CD4-positive, CD25-positive, alpha-beta regulatory T cell (primary cell): ENCODE results near the gene BRCC3. TPM values are rescaled to one million over a fixed set of nuclear protein-coding genes. Genes with fewer than 3 reads are reported as not detected.
A peak's percentile ranks its signal among the peaks of the same experiment; 100 is the strongest.

ENCODE experiments used
- ATAC-seq, 2 donors: fragments of 150-1000 bp; cut with Tn5 transposase; one replicate each; pipeline ENCODE4 v1.10.0; 2021; ENCODE audit warnings: low read depth in 2 of 2, moderate number of reproducible peaks in 2 of 2, moderate library complexity in 1 of 2
- DNase-seq, 3 donors: peaks; one replicate each; pipeline versions ENCODE4 v3.0.0 to v3.0.0-alpha.2; 2012 to 2022; ENCODE audit warnings: mixed read lengths in 1 of 3
- H3K27ac ChIP-seq: one replicate; pipeline ENCODE4 v1.7.0; 2013; ENCODE audit warnings: mild to moderate bottlenecking, low read length; ENCODE audit not compliant: insufficient read depth, poor library complexity, severe bottlenecking
- H3K27me3 ChIP-seq: one replicate; pipeline ENCODE4 v1.7.0; 2013; ENCODE audit warnings: low read length; ENCODE audit not compliant: control insufficient read depth, insufficient read depth
- H3K36me3 ChIP-seq: one replicate; pipeline ENCODE4 v1.7.0; 2013; ENCODE audit warnings: mild to moderate bottlenecking, low read length, moderate library complexity; ENCODE audit not compliant: control insufficient read depth, insufficient read depth
- H3K4me1 ChIP-seq: 2 replicates; pipeline ENCODE4 v1.7.0; 2013; ENCODE audit warnings: mild to moderate bottlenecking, low read length; ENCODE audit not compliant: insufficient read depth, control insufficient read depth, poor library complexity, severe bottlenecking
- H3K4me3 ChIP-seq: one replicate; pipeline ENCODE4 v1.7.0; 2013; ENCODE audit warnings: low read depth, mild to moderate bottlenecking, low read length, moderate library complexity
- H3K9me3 ChIP-seq, 2 experiments: 1 replicate in 1 of 2; 2 replicates in 1 of 2; pipeline ENCODE4 v1.7.0; 2013; ENCODE audit warnings: low read length in 2 of 2, mild to moderate bottlenecking in 1 of 2, moderate library complexity in 1 of 2; ENCODE audit not compliant: control insufficient read depth in 2 of 2
- H3K27ac Mint-ChIP-seq, 3 donors: one replicate each; pipeline ENCODE4 v1.8.0; 2020 to 2022; ENCODE audit warnings: mild to moderate bottlenecking in 3 of 3, mixed read lengths in 3 of 3, moderate library complexity in 2 of 3
- H3K27me3 Mint-ChIP-seq: one replicate; pipeline ENCODE4 v1.8.0; 2022; ENCODE audit warnings: mild to moderate bottlenecking, mixed read lengths
- H3K36me3 Mint-ChIP-seq: one replicate; pipeline ENCODE4 v1.8.0; 2020; ENCODE audit warnings: mixed read lengths
- H3K4me1 Mint-ChIP-seq, 4 donors: one replicate each; pipeline ENCODE4 v1.8.0; 2020 to 2022; ENCODE audit warnings: mixed read lengths in 4 of 4, mild to moderate bottlenecking in 1 of 4
- H3K4me3 Mint-ChIP-seq, 4 donors: one replicate each; pipeline ENCODE4 v1.8.0; 2020 to 2022; ENCODE audit warnings: mild to moderate bottlenecking in 4 of 4, mixed read lengths in 4 of 4, moderate library complexity in 3 of 4
- H3K9me3 Mint-ChIP-seq, 7 donors: one replicate each; pipeline ENCODE4 v1.8.0; 2020 to 2022; ENCODE audit warnings: mixed read lengths in 7 of 7, mild to moderate bottlenecking in 3 of 7, moderate library complexity in 2 of 7
- polyA plus RNA-seq, 4 donors: library from polyadenylated mRNA; unstranded; fragments of 300-500 nt; fragmentation: Illumina TruSeq; gene quantifications; one replicate each; pipeline ENCODE4 v1.2.3, GENCODE V29; 2021
- total RNA-seq: library from RNA; stranded (reverse); gene quantifications from one replicate; pipeline ENCODE4 v1.2.3, GENCODE V29; 2022

BRCC3 gene
- total and polyA plus RNA-seq, 5 donors from 2014 or later: 13.7 to 26.8 (median 24.0) TPM

GRCh38 chrX:155052738-155053498 is 18.4 kb upstream of the BRCC3 start:
- Mint-ChIP-seq H3K27me3 (no peaks in the 10 kb centered on the region), H3K9me3 (no peaks in the 10 kb centered on the region), H3K36me3 (peaks cover 12% of the 10 kb centered on the region), H3K4me1 (peaks cover 0 to 28% (median 5%) of the 10 kb centered on the region in 4 donors), H3K4me3 (no peak overlapping the region), H3K27ac (peak overlapping the region in 2 of 3 donors; percentile 39 to 94)
- DNase-seq: no peak
- H3K9me3 ChIP-seq: no peaks in the 10 kb centered on the region
- H3K36me3 ChIP-seq: peaks cover 10% of the 10 kb centered on the region
- H3K27ac ChIP-seq: no peak overlapping the region
- no peak for ATAC-seq
- peaks cover 12% of the 10 kb centered on the region for H3K4me1 ChIP-seq
- H3K4me3 ChIP-seq: no peak overlapping the region
- H3K27me3 ChIP-seq: no peaks in the 10 kb centered on the region

GRCh38 chrX:155053656-155054055 is 17.7 kb upstream of the BRCC3 start:
- H3K27ac ChIP-seq: no peak overlapping the region
- H3K4me3 ChIP-seq: no peak overlapping the region
- peaks cover 0 to 27% (median 5%) of the 10 kb centered on the region in 4 donors for H3K4me1 Mint-ChIP-seq
- H3K27me3 Mint-ChIP-seq: no peaks in the 10 kb centered on the region
- no peak overlapping the region for H3K4me3 Mint-ChIP-seq
- peak overlapping the region in 2 of 3 donors; percentile 33 to 80 for H3K27ac Mint-ChIP-seq
- no peak for DNase-seq
- peaks cover 10% of the 10 kb centered on the region for H3K36me3 ChIP-seq
- no peaks in the 10 kb centered on the region for H3K9me3 Mint-ChIP-seq
- no peaks in the 10 kb centered on the region for H3K27me3 ChIP-seq
- H3K4me1 ChIP-seq: peaks cover 12% of the 10 kb centered on the region
- H3K9me3 ChIP-seq: no peaks in the 10 kb centered on the region
- peaks cover 12% of the 10 kb centered on the region for H3K36me3 Mint-ChIP-seq
- ATAC-seq: no peak

- ATAC-seq (no peak), DNase-seq (no peak)
- Mint-ChIP-seq H3K4me1 (peaks cover 0 to 21% (median 2%) of the 10 kb centered on the region in 4 donors), H3K4me3 (no peak overlapping the region), H3K27me3 (no peaks in the 10 kb centered on the region), H3K9me3 (no peaks in the 10 kb centered on the region), H3K36me3 (peaks cover 12% of the 10 kb centered on the region), H3K27ac (no peak overlapping the region)
- H3K27me3 ChIP-seq: no peaks in the 10 kb centered on the region
- H3K9me3 ChIP-seq: no peaks in the 10 kb centered on the region
- peaks cover 10% of the 10 kb centered on the region for H3K36me3 ChIP-seq
- no peak overlapping the region for H3K4me3 ChIP-seq
- H3K27ac ChIP-seq: no peak overlapping the region
- peaks cover 12% of the 10 kb centered on the region for H3K4me1 ChIP-seq
Measured at GRCh38 chrX:155054255-155054654, 17.1 kb upstream of the BRCC3 start.

- Histone ChIP-seq H3K27ac (no peak overlapping the region), H3K27me3 (no peaks in the 10 kb centered on the region), H3K36me3 (peaks cover 17% of the 10 kb centered on the region), H3K4me3 (no peak overlapping the region), H3K4me1 (peaks cover 12% of the 10 kb centered on the region), H3K9me3 (no peaks in the 10 kb centered on the region)
- H3K27me3 Mint-ChIP-seq: no peaks in the 10 kb centered on the region
- DNase-seq (no peak), ATAC-seq (no peak)
- H3K36me3 Mint-ChIP-seq: peaks cover 12% of the 10 kb centered on the region
- no peaks in the 10 kb centered on the region for H3K9me3 Mint-ChIP-seq
- H3K4me3 Mint-ChIP-seq: no peak overlapping the region
- peaks cover 0 to 18% (median 1%) of the 10 kb centered on the region in 4 donors for H3K4me1 Mint-ChIP-seq
- H3K27ac Mint-ChIP-seq: no peak overlapping the region
Measured at GRCh38 chrX:155055494-155055893, 15.8 kb upstream of the BRCC3 start.

GRCh38 chrX:155056471-155056870 is 14.8 kb upstream of the BRCC3 start:
- Histone ChIP-seq H3K27me3 (no peaks in the 10 kb centered on the region), H3K9me3 (no peaks in the 10 kb centered on the region), H3K4me3 (no peak overlapping the region), H3K4me1 (peaks cover 12% of the 10 kb centered on the region), H3K36me3 (peaks cover 18% of the 10 kb centered on the region), H3K27ac (no peak overlapping the region)
- DNase-seq (peak in 1 of 3 donors; percentile 29), ATAC-seq (peak; percentile 47 to 53)
- no peaks in the 10 kb centered on the region for H3K9me3 Mint-ChIP-seq
- peaks cover 12% of the 10 kb centered on the region for H3K36me3 Mint-ChIP-seq
- peak overlapping the region in 2 of 3 donors; percentile 36 to 83 for H3K27ac Mint-ChIP-seq
- H3K4me3 Mint-ChIP-seq: peak overlapping the region in 2 of 4 donors; percentile 28 to 54
- H3K27me3 Mint-ChIP-seq: no peaks in the 10 kb centered on the region
- peaks cover 0 to 17% (median 0%) of the 10 kb centered on the region in 4 donors for H3K4me1 Mint-ChIP-seq

GRCh38 chrX:155056877-155057792 is 14.2 kb upstream of the BRCC3 start:
- no peaks in the 10 kb centered on the region for H3K9me3 ChIP-seq
- H3K4me3 ChIP-seq: peak overlapping the region; percentile 47
- Mint-ChIP-seq H3K9me3 (no peaks in the 10 kb centered on the region), H3K4me3 (peak overlapping the region in 3 of 4 donors; percentile 54 to 69 (median 66)), H3K4me1 (peaks cover 0 to 16% (median 0%) of the 10 kb centered on the region in 4 donors), H3K27ac (peak overlapping the region; percentile 23 to 83 (median 59)), H3K36me3 (peaks cover 6% of the 10 kb centered on the region), H3K27me3 (no peaks in the 10 kb centered on the region)
- peaks cover 20% of the 10 kb centered on the region for H3K36me3 ChIP-seq
- peak; percentile 33 to 69 (median 52) for DNase-seq
- no peaks in the 10 kb centered on the region for H3K27me3 ChIP-seq
- ATAC-seq: peak; percentile 65 to 72
- H3K27ac ChIP-seq: peak overlapping the region; percentile 19
- peaks cover 12% of the 10 kb centered on the region for H3K4me1 ChIP-seq

- no peak overlapping the region for H3K4me3 Mint-ChIP-seq
- Histone ChIP-seq H3K4me1 (peaks cover 9% of the 10 kb centered on the region), H3K9me3 (no peaks in the 10 kb centered on the region), H3K36me3 (peaks cover 18% of the 10 kb centered on the region), H3K27me3 (no peaks in the 10 kb centered on the region), H3K4me3 (no peak overlapping the region), H3K27ac (no peak overlapping the region)
- H3K9me3 Mint-ChIP-seq: no peaks in the 10 kb centered on the region
- no peak overlapping the region for H3K27ac Mint-ChIP-seq
- no peaks in the 10 kb centered on the region for H3K27me3 Mint-ChIP-seq
- DNase-seq (no peak), ATAC-seq (no peak)
- H3K4me1 Mint-ChIP-seq: peaks cover 0 to 10% (median 0%) of the 10 kb centered on the region in 4 donors
- H3K36me3 Mint-ChIP-seq: no peaks in the 10 kb centered on the region
Measured at GRCh38 chrX:155061760-155062159, 9.5 kb upstream of the BRCC3 start.
